GM19467 (cell line): Measurements from ENCODE around the gene CEP85.
"Not testable (repeated sequence)": the region's sequence is repeated elsewhere in the genome, so short reads cannot be mapped to it uniquely, and the experiment has no call there.

Source experiments
- ATAC-seq: cut with Tn5 transposase; IDR thresholded peaks from one replicate; pipeline ENCODE4 v1.9.1; 2021; ENCODE audit warnings: mild to moderate bottlenecking, moderate library complexity; ENCODE audit not compliant: unreplicated experiment

Gene CEP85

DNA sequence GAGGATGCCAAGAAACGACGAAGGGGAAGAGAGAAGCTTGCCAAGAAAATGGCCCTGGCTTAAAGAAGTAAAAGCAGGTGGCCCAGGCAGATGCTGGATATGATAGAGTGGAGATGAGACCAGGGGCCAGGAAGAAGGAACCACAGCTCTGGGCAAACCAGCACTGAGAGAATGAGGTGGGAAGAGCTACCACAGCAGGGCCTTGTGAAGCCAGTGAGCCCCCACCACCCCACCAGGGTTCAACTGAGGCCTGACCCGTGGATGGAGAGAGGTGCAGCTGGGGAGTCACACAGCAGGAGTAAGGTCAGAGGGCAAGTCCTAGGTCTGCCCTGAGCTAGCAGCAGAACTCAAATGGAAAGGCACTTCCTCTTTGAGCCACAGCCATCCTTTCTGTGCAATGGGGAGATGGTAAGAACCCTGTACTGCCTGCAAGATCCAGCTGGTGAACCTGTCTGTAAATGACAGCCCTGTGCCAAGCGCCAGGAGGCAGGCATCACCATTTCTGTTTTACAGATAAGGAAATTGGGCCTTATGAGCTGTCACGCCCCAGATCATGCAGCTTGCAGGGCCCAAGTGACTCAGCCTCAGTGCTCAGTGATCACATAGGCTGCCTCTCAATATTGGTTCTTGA, 54.4 kb downstream of the CEP85 start:
- ATAC-seq: no peak

DNA sequence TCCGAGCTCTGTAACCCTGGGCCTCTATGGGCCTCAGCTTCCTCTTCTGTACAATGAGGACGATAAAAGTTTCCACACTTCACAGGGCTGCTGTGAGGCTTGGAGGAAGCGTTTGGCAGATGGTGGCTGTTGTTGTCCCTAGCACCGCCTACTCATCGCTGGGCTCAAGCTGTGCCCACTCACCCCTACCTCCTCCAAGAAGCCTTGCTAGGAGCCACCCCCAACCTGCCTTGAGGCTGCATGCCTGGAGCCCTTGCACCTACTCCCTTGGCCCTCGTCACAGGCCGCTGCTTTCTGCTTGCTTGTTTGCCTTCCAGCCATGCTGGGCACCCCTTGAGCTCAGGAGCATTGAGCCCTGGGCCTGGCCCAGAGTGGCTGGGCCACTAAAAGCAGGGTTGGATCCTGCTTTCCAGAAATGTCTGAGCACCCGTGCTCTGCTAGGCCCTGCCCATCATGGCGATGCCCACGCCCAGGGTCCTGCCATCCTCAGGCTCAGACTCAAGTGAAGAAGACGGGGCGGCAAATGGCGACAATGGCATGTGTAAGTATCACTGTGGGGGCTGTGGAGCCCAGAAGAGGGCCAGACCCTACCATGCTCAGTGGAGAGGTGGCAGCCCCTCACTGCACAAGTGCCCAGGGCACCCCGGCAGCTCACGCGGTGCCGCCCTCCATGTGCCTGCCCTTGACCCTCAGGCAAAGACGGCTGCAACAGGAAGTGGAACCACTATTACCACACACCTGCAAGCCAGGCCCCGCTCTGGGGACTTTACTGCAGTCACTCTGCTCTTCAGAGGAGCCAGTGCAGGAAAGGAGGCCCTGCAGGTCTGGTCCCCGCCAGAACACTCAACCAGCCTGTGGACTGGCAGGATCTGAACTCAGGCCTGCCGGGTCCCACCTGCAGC, 55.4 kb downstream of the CEP85 start:
- peak; percentile 34 for ATAC-seq

DNA sequence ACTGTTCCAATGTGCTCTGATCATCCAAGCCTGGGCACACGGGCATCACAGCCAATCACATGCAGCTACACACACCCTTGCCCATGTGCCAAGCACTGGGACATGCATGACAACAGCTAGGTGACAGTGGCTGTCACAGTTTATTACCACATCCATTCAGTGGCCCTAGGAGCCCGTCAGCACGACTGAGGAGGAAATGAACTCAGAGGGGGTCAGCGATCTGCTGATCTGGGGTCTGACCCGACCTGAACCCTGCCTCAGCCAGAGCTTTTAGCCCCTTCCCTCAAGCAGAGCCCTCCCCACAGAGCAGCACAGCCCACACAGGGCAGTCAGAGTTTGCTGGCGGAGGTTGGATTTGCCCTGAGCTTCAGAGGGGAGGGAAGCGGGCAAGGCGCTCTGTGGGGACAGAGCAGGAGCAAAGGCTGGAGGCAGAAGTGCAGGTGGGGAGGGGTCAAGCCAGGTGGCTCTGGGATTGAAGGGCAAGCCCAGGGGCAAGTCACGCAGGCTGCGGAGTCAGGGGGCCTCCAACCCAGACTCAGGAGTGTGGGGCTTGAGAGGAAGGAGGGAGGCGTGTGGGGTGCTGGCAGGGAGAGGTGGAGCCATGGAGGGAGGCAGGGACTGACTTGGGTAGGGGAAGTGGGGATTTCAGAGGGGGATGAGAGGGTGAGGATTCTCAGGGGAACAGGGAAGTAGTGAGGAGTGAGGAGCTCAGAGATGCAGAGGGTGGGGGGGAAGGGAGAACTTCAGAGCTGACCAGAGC, 56.3 kb downstream of the CEP85 start:
- ATAC-seq: no peak

DNA sequence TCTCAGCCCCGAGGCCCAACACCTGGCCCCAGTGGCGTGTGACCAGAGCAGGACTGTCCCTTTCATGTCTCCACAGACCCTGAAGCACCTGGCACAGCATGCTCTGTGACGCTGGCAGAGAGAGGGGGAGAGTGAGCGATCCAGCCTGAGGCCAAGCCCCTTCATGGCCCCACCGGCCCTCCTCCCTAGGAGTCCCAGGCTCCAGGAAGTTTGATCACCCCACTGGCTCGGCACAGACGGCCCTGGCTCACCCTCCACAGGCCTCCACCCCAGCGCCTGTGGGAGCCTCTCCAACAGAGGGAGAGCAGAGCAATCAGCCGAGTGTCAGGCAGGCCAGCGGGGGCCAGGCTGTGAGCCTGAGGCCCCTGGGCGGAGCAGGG, 56.9 kb downstream of the CEP85 start:
- ATAC-seq: no peak

DNA sequence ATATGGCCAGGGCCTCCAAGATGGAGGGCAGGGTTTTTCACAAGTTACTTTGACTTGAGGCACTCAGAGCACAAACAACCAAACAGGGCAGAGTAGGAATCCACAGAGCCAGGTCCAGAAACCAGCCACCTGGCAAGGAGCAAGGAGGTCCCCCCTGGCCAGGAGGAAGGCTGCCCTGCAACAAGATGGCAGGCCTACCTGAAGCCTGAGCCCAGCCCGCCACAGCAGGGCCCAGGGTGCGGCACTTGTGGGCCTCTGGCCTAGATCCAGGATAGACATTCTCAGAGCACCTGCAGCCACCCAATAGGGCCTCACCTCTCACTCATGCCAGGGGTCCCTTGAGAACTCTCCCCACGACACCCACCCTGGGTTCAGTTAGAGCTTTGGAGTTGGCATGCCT, 57.4 kb downstream of the CEP85 start:
- ATAC-seq: no peak

DNA sequence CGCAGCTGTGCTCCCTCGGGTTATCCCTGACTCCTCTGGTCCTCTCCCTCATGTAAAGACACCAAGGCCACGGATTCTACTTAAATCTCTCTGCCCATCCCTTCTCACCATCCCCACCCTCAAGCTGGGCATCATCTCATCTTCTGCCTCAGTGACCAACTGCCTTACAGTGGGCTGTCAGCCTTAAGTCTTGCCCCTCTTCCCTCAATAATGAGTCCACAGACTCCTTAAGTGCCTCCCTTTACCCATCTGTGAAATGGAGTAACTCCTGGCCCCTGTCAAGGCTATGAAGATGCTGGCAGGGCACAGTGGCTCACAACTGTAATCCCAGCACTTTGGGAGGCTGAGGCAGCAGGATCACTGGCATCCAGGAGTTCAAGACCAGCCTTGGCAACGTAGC, 57.9 kb downstream of the CEP85 start:
- no peak for ATAC-seq

DNA sequence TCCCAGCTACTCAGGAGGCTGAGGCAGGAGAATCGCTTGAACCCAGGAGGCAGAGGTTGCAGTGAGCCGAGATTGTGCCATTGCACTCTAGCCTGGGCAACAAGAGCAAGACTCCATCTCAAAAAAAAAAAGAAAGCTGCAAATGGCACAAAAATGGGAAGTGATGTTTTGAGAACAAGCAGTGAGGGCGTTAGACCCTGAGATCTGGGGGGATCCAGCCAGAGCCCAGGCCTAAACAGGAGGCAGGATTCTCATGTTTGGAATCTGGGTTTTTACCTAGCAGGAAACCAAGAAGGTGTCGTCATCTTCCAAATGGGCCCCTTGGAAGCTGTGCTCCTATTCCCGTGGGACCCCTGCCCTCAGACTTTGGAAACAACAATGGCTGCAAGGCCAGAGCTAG, 58.7 kb downstream of the CEP85 start:
- not testable (repeated sequence) for ATAC-seq

DNA sequence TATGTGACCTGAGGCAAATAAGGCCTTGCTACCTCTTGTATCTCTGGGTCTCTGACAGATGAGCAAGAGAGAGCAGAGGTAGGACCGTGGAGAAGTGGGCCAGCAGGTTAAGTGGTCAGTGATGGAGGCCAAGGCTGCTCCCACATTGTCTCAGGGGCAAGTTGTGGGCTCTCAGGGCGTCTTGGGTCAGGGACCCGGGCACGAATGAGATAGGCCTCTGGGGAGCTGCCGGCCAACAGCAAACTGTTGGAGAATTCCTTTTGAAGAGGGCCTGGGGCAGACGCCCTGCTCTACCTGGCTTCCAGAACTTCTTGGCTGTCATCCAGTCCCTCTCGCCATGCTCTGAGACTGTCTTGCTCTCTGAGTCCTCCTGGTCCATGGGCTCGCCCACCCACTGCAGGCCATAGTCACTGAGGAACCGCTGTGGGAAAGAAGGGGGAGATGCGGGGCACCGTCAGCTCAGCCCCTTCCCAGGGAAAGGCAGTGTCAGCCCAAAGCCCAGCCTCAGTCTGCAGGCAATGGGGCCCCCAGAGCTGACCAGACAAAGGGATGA, 60.0 kb downstream of the CEP85 start:
- ATAC-seq: no peak

DNA sequence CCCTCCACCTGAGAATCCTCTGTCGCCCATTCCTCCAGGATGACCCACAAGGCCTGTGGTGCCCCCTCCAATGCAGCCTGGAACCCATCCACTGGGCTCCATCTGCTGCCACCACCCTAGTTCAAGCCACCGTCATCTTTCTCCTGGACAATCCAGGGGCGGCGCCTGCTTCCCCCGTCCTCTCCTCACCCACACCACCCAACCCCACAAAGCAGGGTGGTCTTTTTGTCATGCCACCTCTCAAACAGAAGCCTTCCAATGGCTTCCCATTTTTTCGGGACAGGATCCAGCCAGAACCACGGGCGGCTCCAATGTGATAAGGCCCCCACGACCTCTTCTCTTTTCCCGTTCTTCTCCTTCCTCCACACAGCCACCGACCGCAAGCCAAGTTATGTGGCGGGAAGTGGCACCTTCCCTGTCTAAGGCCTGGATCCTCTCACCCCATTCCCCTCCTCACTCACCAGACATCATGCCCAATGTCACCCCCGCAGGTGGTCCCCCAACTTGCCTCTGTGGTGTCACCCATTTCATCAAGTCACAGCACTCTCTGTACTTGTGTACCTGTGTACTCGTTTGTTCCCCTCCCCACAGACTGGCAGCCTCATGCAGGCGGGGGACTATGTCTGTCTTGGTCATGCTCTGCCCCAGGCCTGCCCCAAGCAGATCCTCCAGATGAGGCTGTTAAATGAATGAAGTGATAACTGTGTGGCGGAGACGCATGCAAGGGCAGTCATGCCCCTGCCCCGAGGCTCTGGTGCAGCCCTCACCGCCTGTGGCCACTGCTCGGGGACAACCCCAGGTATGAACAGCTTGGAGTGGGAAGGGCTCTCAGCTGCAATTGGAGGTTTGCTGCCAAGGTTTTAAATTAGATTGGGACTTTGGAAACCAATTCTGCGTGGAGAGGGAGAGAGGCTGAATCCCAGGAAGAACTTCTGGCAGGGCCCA, 61.5 kb downstream of the CEP85 start:
- ATAC-seq: no peak

DNA sequence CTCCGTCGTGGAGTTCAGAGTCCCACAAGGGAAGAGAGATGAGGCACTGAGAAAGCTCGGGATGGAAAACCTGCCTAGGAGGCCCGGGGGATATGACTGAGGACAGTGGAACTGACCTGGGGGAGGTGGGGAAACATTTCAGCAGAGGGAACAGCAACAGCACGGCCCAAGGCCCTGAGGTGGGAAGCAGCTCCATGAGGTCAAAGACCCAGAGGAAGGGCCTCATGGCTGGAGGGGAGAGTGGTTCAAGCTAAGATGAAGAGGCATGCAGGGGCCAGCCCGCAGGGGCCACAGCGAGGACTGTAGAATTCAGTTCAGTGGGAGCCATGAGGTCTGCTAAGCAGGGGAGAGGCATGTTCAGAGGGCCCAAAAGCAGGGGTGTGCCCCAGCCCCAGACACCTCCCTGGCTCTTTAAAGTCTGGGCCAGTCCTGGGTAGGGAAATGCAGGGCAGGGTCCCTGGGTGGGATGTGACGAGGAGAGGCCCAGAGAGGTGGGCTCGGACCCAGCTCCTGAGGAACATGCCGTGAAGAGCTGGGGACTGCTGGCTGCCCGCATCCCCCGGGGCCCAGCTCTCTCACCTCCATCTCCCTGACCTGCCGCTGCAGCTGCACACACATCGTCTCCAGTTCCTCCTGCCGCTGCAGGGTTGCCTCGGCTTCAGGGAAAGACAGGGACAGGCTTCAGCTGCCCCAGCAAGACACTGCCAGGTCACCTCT, 62.5 kb downstream of the CEP85 start:
- no peak for ATAC-seq

DNA sequence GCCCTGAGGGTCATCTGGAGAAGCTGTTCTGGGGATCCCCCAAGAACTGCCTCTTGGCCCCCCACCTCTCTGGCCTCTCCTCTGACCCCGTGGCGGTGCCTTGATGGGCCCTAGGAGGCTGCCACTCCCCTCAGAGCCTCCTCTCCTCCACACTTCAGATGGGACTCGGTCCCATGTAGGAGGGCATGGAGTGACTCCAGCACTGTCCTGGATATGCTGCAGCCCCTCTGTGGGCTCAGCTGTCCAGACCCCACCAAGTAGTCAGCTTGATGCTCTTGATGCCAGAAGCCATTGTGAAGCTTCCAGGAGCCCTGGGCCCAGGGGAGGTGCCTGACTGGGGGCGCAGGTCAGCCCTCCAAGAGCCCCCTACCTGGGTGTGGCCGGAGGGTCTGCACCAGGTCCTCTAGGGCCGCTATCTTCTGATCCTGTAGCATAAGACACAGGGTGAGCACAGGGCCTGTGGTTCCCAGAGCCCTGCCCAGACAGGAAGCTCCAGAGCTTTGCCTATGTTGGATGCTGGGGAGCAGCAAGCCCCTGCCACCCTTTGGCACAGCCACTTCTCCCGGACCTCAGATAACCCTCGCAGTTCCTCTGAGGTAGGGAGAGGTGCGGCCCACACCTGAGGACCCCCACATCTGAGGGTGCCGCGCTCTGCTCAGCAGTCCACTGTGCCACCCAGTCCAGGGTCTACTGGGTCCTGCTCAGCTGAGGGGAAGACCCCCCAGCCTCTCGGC, 63.2 kb downstream of the CEP85 start:
- ATAC-seq: no peak

DNA sequence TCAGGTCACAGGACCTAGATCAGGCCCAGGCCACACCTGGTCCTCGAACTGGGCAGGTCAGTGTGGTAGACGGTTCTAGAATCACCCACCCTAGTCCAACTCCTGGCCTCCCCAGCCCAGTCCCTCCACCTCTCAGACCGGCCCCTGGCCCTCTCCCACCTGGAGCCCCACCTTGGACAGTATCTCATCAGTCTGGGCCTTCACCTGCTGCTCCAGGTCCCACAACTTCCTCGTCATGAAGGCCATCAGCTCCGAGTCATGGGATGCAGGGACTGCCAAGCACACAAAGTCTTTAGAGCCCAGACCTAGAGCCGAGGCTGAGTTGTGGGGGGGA, 63.8 kb downstream of the CEP85 start:
- no peak for ATAC-seq

DNA sequence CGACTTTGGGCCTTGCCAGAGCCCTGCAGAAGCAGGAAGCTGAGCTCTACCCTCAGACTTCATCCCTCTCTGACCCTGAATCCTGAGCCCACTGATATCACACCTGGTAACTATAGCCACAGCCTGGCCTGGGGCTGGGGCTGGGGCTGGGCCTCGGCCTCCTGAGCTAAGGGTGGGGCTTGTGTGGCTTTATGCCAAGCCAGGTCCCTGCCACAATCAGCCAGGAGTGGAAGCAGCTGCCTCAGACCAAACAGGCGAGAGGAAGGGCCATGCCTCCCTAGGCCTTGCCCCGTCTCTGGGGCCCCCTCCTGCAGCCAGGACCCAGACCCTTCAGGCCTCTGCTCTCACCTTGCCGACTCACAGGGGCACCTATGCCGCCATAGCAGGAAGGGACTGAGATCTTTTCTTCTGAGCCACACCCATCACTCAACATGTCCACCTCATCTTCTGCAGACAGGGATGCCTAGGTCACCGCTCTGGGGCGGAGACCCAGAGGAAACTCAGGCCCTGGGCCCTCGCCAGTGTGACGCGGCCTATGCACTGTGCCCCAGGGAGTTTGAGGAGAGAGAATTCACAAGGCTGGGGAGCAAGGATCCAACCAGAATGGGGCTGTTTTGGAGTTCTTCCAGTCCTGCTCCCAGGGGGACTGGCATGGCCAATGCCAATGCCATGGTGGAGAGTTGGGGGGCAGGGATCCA, 66.7 kb downstream of the CEP85 start:
- ATAC-seq: no peak

DNA sequence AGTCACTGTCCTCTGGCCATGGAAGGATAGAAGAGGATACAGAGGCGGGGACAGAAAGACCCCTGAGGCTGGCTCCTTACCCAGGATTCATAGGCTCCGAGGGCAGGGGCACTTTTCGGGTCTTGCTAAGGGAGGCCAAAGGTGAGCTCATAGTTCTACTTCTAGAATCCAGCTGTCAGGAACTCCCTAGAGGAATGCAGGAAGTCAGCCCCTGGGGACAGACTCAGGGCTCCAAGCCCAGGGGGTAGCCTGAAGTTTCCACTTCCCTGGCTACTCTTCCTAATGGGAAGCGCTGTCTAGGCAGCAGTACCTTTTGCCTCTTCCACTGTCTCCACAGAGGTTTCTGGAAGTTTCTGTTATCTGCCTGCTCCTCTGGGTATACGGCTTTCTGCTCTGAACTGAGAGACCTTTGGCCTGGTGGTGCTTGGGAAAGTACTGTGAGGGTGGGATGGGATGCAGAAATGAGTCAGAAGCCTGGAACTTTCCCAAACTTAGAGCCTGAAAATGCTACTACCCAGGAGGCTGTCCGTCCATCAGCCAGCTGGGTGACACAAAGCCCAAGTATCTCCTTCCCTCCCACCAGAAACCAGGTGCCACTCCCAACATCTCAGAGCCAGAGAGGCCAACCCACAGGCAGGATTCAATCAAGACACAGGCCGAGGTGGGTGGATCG, 68.9 kb downstream of the CEP85 start:
- no peak for ATAC-seq

DNA sequence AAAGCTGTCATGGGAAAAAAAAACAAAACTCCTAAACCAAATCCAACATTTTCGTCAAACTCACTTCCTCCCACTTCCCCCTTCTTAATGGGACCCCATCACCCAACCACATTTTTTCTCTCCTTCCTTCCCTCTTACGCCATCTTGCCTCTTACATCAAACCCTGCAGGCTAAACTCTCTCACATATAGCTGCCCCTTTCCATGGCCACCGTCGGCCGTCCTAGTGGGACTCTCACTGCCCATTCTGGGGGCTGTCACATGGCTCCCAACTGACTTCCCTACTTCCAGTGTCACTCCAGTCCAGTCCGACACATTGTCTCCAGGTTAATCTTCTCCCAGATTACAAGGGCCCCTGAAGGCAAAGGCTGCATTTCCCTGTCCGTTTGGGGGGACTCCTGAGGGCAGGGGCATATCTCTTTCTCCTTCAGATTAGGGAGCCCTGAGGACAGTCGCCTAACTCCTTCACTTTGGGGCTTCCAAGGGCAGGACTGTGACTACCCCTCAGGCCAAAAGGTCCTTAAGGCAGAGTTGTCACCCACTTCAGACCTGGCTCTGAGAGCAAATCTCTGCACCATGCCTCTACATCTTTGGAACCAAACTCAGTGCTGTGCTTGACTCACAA, 71.8 kb downstream of the CEP85 start:
- ATAC-seq: no peak

DNA sequence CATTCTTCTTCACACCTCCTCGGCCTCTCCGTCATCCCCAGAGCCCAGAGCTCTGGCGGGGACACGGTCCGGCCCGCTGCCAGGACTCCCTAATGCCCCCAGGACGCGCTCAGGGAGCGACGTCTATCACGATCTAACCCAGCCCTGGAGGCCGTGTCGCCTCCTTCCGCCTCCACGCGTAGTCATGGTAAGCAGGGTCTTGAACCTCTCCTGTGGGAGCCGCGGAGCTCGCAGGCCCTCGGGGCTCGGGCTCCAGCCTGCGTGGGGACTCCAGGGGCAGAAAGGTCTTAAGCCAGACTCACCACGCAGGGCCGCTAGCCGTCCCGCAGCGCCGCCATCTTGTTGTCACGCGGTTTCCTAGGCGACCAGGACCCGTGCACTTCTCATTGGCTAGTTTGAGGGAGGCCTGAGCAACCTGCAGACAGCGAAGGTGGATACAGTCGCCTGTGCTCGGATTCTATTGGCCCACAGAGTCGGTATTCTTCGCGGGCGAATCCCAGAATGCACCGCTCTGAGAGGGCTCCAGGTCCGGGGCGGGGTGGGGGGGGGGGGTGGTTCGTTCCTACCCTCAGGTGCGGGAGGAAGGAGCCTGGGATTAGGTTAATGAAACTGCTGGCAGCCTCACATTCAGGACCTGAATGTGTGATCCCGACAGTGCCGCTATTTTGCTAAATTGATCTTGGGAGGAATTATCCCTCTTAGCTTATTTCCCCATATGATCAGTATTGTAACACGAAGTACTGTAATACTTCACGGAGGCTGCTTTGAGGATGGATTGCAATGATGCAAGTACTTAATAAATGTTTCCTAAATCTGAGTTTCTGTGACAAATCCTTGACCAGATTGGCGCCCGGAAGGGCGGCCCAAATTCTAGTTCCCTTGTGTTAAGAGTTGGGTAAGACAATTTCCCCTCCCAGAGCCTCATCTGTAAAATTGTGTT, 72.6 kb downstream of the CEP85 start, which contains the start of gene UBXN11:
Gene UBXN11 (minus strand): TSS at position 347 of the 940 bp plus-strand sequence. CDS start 3,753 bp downstream, outside the sequence.
- peak; percentile 99 for ATAC-seq
